Loucy (cell line): ENCODE measurements around the gene CD180.

ENCODE experiments used
- EZH2phosphoT487 ChIP-seq: fragments of 200-600 bp; IDR thresholded peaks from 2 replicates; pipeline ENCODE4 v1.6.1; 2018; ENCODE audit warnings: antibody characterized with exemption, mild to moderate bottlenecking, moderate library complexity, borderline replicate concordance
- TF ChIP-seq, protein P1 (sequence below): fragments of 200-600 bp; sonication (generic); conservative IDR thresholded peaks from 2 replicates; pipeline ENCODE4 v1.5.1; 2014; ENCODE audit warnings: mild to moderate bottlenecking, antibody characterized with exemption, low read length

DNA sequence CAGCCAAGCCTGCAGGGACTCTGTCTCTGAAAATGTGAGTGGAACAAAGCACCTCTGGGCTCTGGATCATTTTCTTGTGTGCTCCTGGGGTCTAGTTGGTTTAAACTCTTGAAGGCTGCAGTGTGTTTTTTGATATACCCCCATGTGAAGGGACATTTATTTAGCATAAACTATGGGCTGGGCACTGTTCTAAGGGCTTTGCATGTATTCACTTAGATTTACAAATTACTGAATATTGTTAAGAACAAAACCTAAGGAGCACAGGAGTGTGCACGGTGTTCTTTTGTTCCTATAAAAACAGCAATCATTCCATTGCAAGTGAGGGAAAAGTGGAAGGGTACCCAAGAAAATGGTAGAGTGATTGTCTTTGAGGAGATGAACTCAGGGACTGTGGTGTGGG, 20.0 kb upstream of the CD180 start:
- TF ChIP-seq, protein P1, sequence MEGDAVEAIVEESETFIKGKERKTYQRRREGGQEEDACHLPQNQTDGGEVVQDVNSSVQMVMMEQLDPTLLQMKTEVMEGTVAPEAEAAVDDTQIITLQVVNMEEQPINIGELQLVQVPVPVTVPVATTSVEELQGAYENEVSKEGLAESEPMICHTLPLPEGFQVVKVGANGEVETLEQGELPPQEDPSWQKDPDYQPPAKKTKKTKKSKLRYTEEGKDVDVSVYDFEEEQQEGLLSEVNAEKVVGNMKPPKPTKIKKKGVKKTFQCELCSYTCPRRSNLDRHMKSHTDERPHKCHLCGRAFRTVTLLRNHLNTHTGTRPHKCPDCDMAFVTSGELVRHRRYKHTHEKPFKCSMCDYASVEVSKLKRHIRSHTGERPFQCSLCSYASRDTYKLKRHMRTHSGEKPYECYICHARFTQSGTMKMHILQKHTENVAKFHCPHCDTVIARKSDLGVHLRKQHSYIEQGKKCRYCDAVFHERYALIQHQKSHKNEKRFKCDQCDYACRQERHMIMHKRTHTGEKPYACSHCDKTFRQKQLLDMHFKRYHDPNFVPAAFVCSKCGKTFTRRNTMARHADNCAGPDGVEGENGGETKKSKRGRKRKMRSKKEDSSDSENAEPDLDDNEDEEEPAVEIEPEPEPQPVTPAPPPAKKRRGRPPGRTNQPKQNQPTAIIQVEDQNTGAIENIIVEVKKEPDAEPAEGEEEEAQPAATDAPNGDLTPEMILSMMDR: no peak
- TF ChIP-seq EZH2phosphoT487: no peak
